ENCODE results near the gene STPG3. TPM values are rescaled to one million over a fixed set of nuclear protein-coding genes. Genes with fewer than 3 reads are reported as not detected.

The STPG3 gene
- polyA plus RNA-seq, 1 donor (not counting 4 experiments of a cell fraction or from before 2014, with no cell fraction given), result not detected

DNA sequence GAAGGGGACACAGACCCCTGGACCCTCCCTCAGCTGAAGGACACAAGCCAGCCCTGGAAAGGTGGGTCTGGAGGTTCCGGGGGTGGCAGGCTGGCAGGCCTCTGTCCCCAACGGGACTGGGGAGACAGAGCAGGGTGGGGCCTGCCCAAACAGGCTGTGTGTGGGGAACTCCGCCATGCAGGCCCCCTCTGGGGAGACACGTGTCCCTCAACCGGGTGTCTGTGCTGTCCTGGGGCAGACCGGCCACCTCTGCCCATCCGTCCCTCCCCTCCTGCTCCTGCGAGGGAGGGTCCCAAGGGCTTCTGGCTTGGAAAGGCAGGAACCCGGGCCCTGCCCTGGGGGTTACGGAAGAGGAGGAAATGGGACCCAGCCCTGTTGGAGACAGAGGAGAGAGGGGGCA lies 19.0 kb upstream of the STPG3 start:
- H3K36me3 ChIP-seq (ENCODE audit: control insufficient read depth in 2 of 2, extremely low read depth in 1 of 2, insufficient read depth in 2 of 2, low read length in 2 of 2), result no peaks in the 10 kb centered on the region
- no peak overlapping the region for H3K27ac ChIP-seq (ENCODE audit: control insufficient read depth, insufficient read depth, low read length)
- no peak overlapping the region for H3K4me2 ChIP-seq (ENCODE audit: control insufficient read depth, extremely low read depth, insufficient read depth, low read depth, low read length)
- no peak overlapping the region for H2AFZ ChIP-seq (ENCODE audit: control insufficient read depth, low read length)
- TF ChIP-seq, protein P1, sequence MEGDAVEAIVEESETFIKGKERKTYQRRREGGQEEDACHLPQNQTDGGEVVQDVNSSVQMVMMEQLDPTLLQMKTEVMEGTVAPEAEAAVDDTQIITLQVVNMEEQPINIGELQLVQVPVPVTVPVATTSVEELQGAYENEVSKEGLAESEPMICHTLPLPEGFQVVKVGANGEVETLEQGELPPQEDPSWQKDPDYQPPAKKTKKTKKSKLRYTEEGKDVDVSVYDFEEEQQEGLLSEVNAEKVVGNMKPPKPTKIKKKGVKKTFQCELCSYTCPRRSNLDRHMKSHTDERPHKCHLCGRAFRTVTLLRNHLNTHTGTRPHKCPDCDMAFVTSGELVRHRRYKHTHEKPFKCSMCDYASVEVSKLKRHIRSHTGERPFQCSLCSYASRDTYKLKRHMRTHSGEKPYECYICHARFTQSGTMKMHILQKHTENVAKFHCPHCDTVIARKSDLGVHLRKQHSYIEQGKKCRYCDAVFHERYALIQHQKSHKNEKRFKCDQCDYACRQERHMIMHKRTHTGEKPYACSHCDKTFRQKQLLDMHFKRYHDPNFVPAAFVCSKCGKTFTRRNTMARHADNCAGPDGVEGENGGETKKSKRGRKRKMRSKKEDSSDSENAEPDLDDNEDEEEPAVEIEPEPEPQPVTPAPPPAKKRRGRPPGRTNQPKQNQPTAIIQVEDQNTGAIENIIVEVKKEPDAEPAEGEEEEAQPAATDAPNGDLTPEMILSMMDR (optimal IDR thresholded peaks at IDR 0.05 in 1 of 3, IDR thresholded peaks at IDR 0.05 in 1 of 3, conservative IDR thresholded peaks at IDR 0.05 in 1 of 3; ENCODE audit: extremely low read depth in 1 of 3, insufficient read depth in 2 of 3, low read length in 3 of 3), result no peak
- TF ChIP-seq EZH2 (IDR thresholded peaks at IDR 0.05; ENCODE audit: low read length), result no peak
- dilution Hi-C loops (cut with MboI; ENCODE audit: extremely low pct_ligation_motif_present, low sequenced_read_pairs), result no loop called here
- no peaks in the 10 kb centered on the region for H3K9me3 ChIP-seq (ENCODE audit: control insufficient read depth, low read depth, low read length)
- no peaks in the 10 kb centered on the region for H3K9me1 ChIP-seq (ENCODE audit: control insufficient read depth, extremely low read depth, insufficient read depth, low read length)
- DNase-seq (ENCODE audit: low read depth, low spot score) (no peak), FAIRE-seq (no peak)
- peaks cover 6% of the 10 kb centered on the region for H3K4me1 ChIP-seq (ENCODE audit: control insufficient read depth, extremely low read depth, insufficient read depth, low read length)
- H4K20me1 ChIP-seq (ENCODE audit: control insufficient read depth, extremely low read depth, insufficient read depth, low read length), result no peaks in the 10 kb centered on the region
- no peak overlapping the region for H3K9ac ChIP-seq (ENCODE audit: control insufficient read depth, extremely low read depth, insufficient read depth, low read length)
- no peak overlapping the region for H3K4me3 ChIP-seq (ENCODE audit: control insufficient read depth in 2 of 3, extremely low read depth in 1 of 3, insufficient read depth in 2 of 3, low read depth in 1 of 3, low read length in 3 of 3)
- no peaks in the 10 kb centered on the region for H3K79me2 ChIP-seq (ENCODE audit: control insufficient read depth, insufficient read depth, low read length)
- H3K27me3 ChIP-seq (ENCODE audit: control insufficient read depth, extremely low read depth, insufficient read depth, low read length), result peaks cover 15% of the 10 kb centered on the region

- Histone ChIP-seq H3K27ac (ENCODE audit: control insufficient read depth, insufficient read depth, low read length) (no peak overlapping the region), H3K9me3 (ENCODE audit: control insufficient read depth, low read depth, low read length) (no peaks in the 10 kb centered on the region), H3K9me1 (ENCODE audit: control insufficient read depth, extremely low read depth, insufficient read depth, low read length) (no peaks in the 10 kb centered on the region), H3K27me3 (ENCODE audit: control insufficient read depth, extremely low read depth, insufficient read depth, low read length) (peaks cover 15% of the 10 kb centered on the region), H3K4me3 (ENCODE audit: control insufficient read depth in 2 of 3, extremely low read depth in 1 of 3, insufficient read depth in 2 of 3, low read depth in 1 of 3, low read length in 3 of 3) (no peak overlapping the region), H3K4me2 (ENCODE audit: control insufficient read depth, extremely low read depth, insufficient read depth, low read depth, low read length) (no peak overlapping the region), H3K9ac (ENCODE audit: control insufficient read depth, extremely low read depth, insufficient read depth, low read length) (no peak overlapping the region), H3K4me1 (ENCODE audit: control insufficient read depth, extremely low read depth, insufficient read depth, low read length) (peaks cover 2% of the 10 kb centered on the region), H3K79me2 (ENCODE audit: control insufficient read depth, insufficient read depth, low read length) (no peaks in the 10 kb centered on the region), H4K20me1 (ENCODE audit: control insufficient read depth, extremely low read depth, insufficient read depth, low read length) (no peaks in the 10 kb centered on the region), H2AFZ (ENCODE audit: control insufficient read depth, low read length) (no peak overlapping the region), H3K36me3 (ENCODE audit: control insufficient read depth in 2 of 2, extremely low read depth in 1 of 2, insufficient read depth in 2 of 2, low read length in 2 of 2) (no peaks in the 10 kb centered on the region)
- dilution Hi-C loops (cut with MboI; ENCODE audit: extremely low pct_ligation_motif_present, low sequenced_read_pairs), result no loop called here
- TF ChIP-seq, protein P1 (optimal IDR thresholded peaks at IDR 0.05 in 1 of 3, IDR thresholded peaks at IDR 0.05 in 1 of 3, conservative IDR thresholded peaks at IDR 0.05 in 1 of 3; ENCODE audit: extremely low read depth in 1 of 3, insufficient read depth in 2 of 3, low read length in 3 of 3), result no peak
- TF ChIP-seq EZH2 (IDR thresholded peaks at IDR 0.05; ENCODE audit: low read length), result peak; percentile 8
- FAIRE-seq (no peak), DNase-seq (ENCODE audit: low read depth, low spot score) (no peak)
These were observed 18.6 kb upstream of the STPG3 start for GRCh38 chr9:137232510-137232909.
